ENCODE results near the gene MLN. TPM values are rescaled to one million over a fixed set of nuclear protein-coding genes. Genes with fewer than 3 reads are reported as not detected.

The MLN gene
- total RNA-seq, 2 experiments from 2014 or later, result not detected

DNA sequence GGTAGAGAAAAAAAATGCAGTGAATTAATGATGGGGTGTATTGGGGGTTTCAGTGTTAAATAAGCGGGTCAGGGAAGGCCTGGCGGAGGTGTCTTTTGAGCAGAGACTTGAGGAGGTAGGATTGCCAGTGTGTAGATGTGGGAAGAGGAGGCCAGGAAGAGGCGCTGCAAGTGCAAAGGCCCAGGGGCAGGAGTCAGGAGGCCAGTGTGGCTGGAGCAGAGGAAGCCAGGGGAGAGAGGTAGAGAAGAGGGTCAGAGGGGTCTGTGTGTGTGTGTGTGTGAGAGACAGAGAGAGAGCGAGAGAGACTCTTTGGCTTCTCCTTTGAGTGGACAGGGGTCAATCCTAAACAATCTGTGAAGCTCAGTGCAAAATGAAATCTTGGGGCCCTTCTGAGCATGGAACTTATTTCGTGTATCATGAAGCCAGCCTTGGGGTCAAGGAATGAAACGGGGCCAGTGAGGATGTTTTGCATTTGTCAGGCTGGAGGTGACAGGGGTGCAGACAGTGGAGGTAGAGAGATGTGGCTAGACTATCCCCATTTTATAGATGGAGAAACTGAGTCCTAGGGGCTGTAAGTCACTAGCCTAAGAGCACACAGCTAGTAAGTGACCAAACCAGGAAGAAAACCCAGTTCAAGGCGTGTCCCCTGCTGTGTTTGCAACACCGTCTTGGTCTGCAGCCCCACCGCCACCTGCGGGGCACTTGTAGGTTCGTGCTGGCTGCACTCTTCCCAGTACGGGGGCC is 47.4 kb downstream of the MLN start:
- ChIA-PET CTCF (no interaction called here), POLR2A (no interaction called here)
- no peaks in the 10 kb centered on the region for H3K9me3 Mint-ChIP-seq
- no peak overlapping the region for H3K27ac Mint-ChIP-seq
- no peaks in the 10 kb centered on the region for H3K36me3 Mint-ChIP-seq (ENCODE audit: low read depth)
- H3K4me1 Mint-ChIP-seq, result no peaks in the 10 kb centered on the region
- H3K4me3 Mint-ChIP-seq, result no peak overlapping the region
- DNase-seq, result no peak
- peaks cover 2% of the 10 kb centered on the region for H3K27me3 Mint-ChIP-seq

DNA sequence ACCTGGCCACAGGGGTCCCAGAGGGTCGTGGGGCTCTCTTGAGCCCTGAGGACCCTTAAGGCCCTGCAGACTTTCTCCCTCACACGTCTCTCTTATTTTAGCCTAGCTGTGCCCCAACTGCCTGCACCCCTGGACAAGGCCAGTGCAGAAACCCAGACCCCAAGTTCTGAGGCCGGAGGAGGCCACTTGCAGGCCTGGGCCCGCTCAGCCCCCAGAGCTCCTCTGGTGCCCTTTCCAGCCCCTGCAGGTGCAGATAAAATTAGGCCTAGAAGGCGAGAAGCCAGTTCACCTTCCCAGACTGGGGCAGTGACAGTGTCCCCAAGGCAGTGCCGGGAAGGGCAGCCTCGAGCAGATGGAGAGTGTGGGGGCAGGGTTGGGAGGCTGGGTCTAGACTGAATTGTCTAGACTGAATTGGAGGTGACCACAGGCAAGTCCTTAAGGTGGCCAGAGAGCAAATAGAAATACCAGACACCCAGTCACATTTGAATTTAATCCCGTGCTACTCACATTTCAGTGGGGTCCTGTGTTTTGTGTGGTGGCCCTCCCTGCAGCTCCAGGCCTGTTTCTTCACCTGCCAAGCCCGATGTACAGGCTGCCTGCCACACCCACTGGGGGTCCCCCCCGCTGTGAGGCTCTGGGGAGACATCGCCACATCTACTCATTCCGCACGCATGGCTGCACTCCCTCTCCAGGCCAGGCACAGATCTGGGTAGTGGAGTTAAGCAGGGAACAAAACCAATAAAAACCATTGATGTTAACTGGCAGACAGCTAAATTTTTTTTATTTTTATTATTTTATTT is 48.5 kb downstream of the MLN start:
- POLR2A ChIA-PET, result no interaction called here
- H3K27me3 Mint-ChIP-seq, result peaks cover 2% of the 10 kb centered on the region
- H3K9me3 Mint-ChIP-seq, result no peaks in the 10 kb centered on the region
- H3K4me3 Mint-ChIP-seq, result no peak overlapping the region
- H3K4me1 Mint-ChIP-seq, result no peaks in the 10 kb centered on the region
- no peak for DNase-seq
- H3K27ac Mint-ChIP-seq, result no peak overlapping the region
- CTCF ChIA-PET, result no interaction called here
- H3K36me3 Mint-ChIP-seq (ENCODE audit: low read depth), result no peaks in the 10 kb centered on the region

- DNase-seq, result no peak
- Mint-ChIP-seq H3K4me1 (no peaks in the 10 kb centered on the region), H3K4me3 (no peak overlapping the region), H3K36me3 (ENCODE audit: low read depth) (no peaks in the 10 kb centered on the region), H3K9me3 (no peaks in the 10 kb centered on the region), H3K27ac (no peak overlapping the region), H3K27me3 (peaks cover 2% of the 10 kb centered on the region)
- POLR2A ChIA-PET, result no interaction called here
- CTCF ChIA-PET, result no interaction called here
Observed at GRCh38 chr6:33754222-33754621, 49.6 kb downstream of the MLN start.

DNA sequence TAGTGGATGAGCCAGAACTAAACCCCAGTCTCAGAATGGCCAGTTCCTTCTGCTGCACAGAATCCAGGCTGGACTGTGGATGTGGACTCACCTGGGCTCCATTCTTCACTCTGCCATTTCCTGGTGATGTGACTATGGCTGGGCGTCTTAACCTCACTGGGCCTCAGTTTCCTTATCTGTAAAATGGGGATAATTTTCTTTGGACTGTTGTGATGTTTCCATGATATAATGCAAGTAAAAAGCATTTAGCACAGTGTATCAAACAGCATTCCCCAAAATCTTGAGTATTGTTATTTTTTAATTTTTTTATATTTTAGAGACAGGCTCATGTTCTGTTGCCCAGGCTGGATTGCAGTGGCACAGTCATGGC is 51.2 kb downstream of the MLN start:
- CTCF ChIA-PET, result no interaction called here
- Mint-ChIP-seq H3K36me3 (ENCODE audit: low read depth) (no peaks in the 10 kb centered on the region), H3K4me3 (no peak overlapping the region)

GRCh38 chr6:33751771-33752645 is 51.8 kb downstream of the MLN start:
- Mint-ChIP-seq H3K27me3 (no peaks in the 10 kb centered on the region), H3K4me3 (no peak overlapping the region), H3K9me3 (no peaks in the 10 kb centered on the region), H3K27ac (no peak overlapping the region), H3K36me3 (ENCODE audit: low read depth) (no peaks in the 10 kb centered on the region), H3K4me1 (no peaks in the 10 kb centered on the region)
- ChIA-PET CTCF (interaction anchor here (0.6 to 1.4 kb wide), 2 partner anchors 15 to 93 kb away, joined by 3 read pairs; no protein-coding TSS in a partner anchor), POLR2A (no interaction called here)
- no peak for DNase-seq

More for the DNA sequence above, 51.2 kb downstream of the MLN start:
- Mint-ChIP-seq H3K27ac (no peak overlapping the region), H3K27me3 (peaks cover 2% of the 10 kb centered on the region), H3K9me3 (no peaks in the 10 kb centered on the region), H3K4me1 (no peaks in the 10 kb centered on the region)
- DNase-seq, result no peak
- POLR2A ChIA-PET, result no interaction called here

DNA sequence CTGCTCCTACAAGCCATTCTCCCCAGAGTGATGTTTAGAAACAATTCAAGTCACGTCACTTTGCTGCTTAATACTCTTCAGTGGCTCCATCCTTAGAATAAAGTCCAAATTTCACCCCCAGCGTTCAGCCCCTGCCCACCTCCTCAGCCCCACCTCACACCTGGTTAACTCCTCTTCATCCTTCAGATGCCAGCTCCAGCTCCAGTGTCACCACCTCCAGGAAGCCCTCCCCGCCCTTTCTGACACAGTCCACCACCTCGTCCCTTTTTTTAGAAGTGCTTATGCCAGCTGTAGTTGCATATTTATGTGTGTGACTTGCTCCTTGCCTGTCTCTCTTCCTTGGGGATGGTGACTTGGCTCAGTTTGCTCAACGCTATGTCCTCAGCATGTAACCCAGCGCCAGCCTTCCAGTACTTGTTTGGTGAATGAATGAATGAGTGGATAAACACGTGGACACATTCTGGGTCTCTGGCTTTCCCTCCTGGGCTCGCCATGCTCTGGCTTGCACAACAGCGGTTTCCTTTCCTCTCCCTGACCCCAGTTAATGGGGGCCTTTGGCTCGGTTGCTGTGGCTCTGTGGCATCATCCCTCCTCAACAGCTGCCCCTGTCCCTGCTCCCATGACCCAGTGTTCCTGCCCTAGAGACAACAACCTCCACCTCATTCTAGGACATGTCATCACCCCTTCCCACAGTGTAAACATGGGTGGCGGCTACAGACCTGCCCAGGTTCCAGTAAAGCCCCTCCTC is 53.4 kb downstream of the MLN start:
- Mint-ChIP-seq H3K36me3 (ENCODE audit: low read depth) (no peaks in the 10 kb centered on the region), H3K4me1 (no peaks in the 10 kb centered on the region), H3K9me3 (no peaks in the 10 kb centered on the region), H3K27me3 (no peaks in the 10 kb centered on the region), H3K4me3 (no peak overlapping the region), H3K27ac (no peak overlapping the region)
- CTCF ChIA-PET, result interaction anchor here (1.4 kb wide), 1 partner anchor 13 kb away, joined by 3 read pairs; no protein-coding TSS in a partner anchor
- DNase-seq, result no peak
- POLR2A ChIA-PET, result no interaction called here

DNA sequence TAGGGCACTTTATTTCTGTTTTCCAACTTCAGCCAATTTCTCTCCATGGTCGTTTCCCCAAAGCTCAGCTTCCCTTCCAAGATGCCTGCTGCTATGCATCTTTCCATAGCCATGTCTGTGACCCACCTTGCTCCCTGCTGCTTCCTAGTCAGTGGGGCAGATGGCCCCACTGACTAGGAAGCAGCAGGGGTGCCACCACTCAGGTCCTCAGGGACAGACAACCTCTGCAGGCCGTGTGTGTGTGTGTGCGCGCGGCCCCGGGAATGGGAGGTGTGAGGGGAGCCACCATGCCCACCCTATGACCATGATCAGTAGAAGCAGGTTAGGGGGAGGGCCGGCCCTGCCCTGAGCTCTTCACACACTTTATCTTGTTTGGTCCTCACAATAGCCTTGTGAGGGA is 54.4 kb downstream of the MLN start:
- Mint-ChIP-seq H3K4me1 (no peaks in the 10 kb centered on the region), H3K9me3 (no peaks in the 10 kb centered on the region), H3K4me3 (no peak overlapping the region), H3K27ac (no peak overlapping the region), H3K27me3 (no peaks in the 10 kb centered on the region), H3K36me3 (ENCODE audit: low read depth) (no peaks in the 10 kb centered on the region)
- POLR2A ChIA-PET, result no interaction called here
- CTCF ChIA-PET, result interaction anchor here (2.6 kb wide), 1 partner anchor 21 kb away, joined by 6 read pairs; no protein-coding TSS in a partner anchor
- no peak for DNase-seq

GRCh38 chr6:33748841-33749240 is 55.0 kb downstream of the MLN start:
- H3K9me3 Mint-ChIP-seq, result no peaks in the 10 kb centered on the region
- no peak overlapping the region for H3K4me3 Mint-ChIP-seq
- no peak for DNase-seq
- CTCF ChIA-PET, result interaction anchor here (2.6 kb wide), 1 partner anchor 22 kb away, joined by 6 read pairs; no protein-coding TSS in a partner anchor
- peaks cover 2% of the 10 kb centered on the region for H3K27me3 Mint-ChIP-seq
- H3K27ac Mint-ChIP-seq, result no peak overlapping the region
- no peaks in the 10 kb centered on the region for H3K36me3 Mint-ChIP-seq (ENCODE audit: low read depth)
- POLR2A ChIA-PET, result no interaction called here
- no peaks in the 10 kb centered on the region for H3K4me1 Mint-ChIP-seq

- ChIA-PET POLR2A (no interaction called here), CTCF (interaction anchor here (2.6 kb wide), 1 partner anchor 23 kb away, joined by 6 read pairs; no protein-coding TSS in a partner anchor)
- H3K27ac Mint-ChIP-seq, result no peak overlapping the region
- no peaks in the 10 kb centered on the region for H3K36me3 Mint-ChIP-seq (ENCODE audit: low read depth)
- no peak for DNase-seq
- H3K27me3 Mint-ChIP-seq, result peaks cover 3% of the 10 kb centered on the region
- H3K4me3 Mint-ChIP-seq, result no peak overlapping the region
- no peaks in the 10 kb centered on the region for H3K9me3 Mint-ChIP-seq
- H3K4me1 Mint-ChIP-seq, result no peaks in the 10 kb centered on the region
Observed at GRCh38 chr6:33747823-33748222, 56.0 kb downstream of the MLN start.

DNA sequence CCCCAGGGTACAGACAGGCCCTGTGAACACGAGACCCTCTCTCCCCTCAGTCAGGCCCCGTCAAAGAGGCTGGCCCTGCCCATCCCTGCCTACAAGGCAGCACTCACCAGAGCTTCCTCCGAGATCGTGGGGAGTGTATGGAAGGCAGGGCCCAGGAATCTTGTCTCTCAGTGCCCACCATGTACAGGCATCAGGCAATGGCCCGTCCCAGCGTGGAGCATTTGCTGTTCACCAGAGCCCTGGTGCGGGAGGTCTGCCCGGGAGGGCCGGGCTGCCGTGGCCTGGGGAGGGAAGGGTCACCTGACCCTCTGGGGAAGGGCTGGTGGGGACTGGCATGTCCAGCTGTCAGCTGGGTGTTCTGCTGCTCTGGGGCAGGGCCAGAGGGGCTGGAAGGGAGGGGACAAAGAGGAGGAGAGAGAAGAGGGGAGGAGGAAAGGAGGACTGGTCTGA is 57.1 kb downstream of the MLN start, which contains the start of gene IP6K3:
Gene IP6K3 (minus strand): TSS at position 255 of the 450 bp plus-strand sequence. CDS start 11,429 bp downstream, outside the sequence.
- Mint-ChIP-seq H3K9me3 (no peaks in the 10 kb centered on the region), H3K4me3 (no peak within 1 kb of the TSS), H3K36me3 (ENCODE audit: low read depth) (no peaks in the 10 kb centered on the region), H3K27me3 (peaks cover 7% of the 10 kb centered on the region), H3K4me1 (no peaks in the 10 kb centered on the region), H3K27ac (no peak within 1 kb of the TSS)
- DNase-seq, result no peak
- ChIA-PET CTCF (interaction anchor here (1.6 kb wide), 1 partner anchor 35 kb away, joined by 8 read pairs; the partner anchor contains the start of gene UQCC2), POLR2A (no interaction called here)

- Mint-ChIP-seq H3K36me3 (ENCODE audit: low read depth) (no peaks in the 10 kb centered on the region), H3K4me1 (no peaks in the 10 kb centered on the region), H3K9me3 (no peaks in the 10 kb centered on the region), H3K27ac (no peak overlapping the region), H3K4me3 (no peak overlapping the region), H3K27me3 (peaks cover 7% of the 10 kb centered on the region)
- ChIA-PET POLR2A (no interaction called here), CTCF (interaction anchor here (0.7 to 1.6 kb wide), 2 partner anchors 35 to 281 kb away, joined by 4 to 8 read pairs; partner anchors contain the start of gene UQCC2)
- no peak for DNase-seq
Observed at GRCh38 chr6:33746036-33746600, 57.7 kb downstream of the MLN start.

- no peak overlapping the region for H3K4me3 Mint-ChIP-seq
- H3K27ac Mint-ChIP-seq, result no peak overlapping the region
- H3K27me3 Mint-ChIP-seq, result peaks cover 7% of the 10 kb centered on the region
- no peak for DNase-seq
- no peaks in the 10 kb centered on the region for H3K4me1 Mint-ChIP-seq
- POLR2A ChIA-PET, result no interaction called here
- H3K9me3 Mint-ChIP-seq, result no peaks in the 10 kb centered on the region
- H3K36me3 Mint-ChIP-seq (ENCODE audit: low read depth), result no peaks in the 10 kb centered on the region
- CTCF ChIA-PET, result interaction anchor here (0.7 to 1.6 kb wide), 3 partner anchors 22 to 282 kb away, joined by 3 to 8 read pairs (median 4); partner anchors contain the start of gene UQCC2
Observed at GRCh38 chr6:33745548-33745947, 58.3 kb downstream of the MLN start.

Measured in activated CD4-positive, alpha-beta T cell treated with anti-CD3 and anti-CD28 coated beads, Interleukin-2, amount 10 ng/mL, durations not matched to agents 7 days and 5 days (primary cell).